Neural cell (in vitro differentiated cells): ENCODE results near the gene MGAT5. TPM values are rescaled to one million over a fixed set of nuclear protein-coding genes. Genes with fewer than 3 reads are reported as not detected.

Experiments used
- H2AFZ ChIP-seq: fragments of 200-600, 300-800 bp; sonication (generic), shearing (Covaris generic); 2 replicates; pipeline ENCODE4 v1.6.0; 2014; ENCODE audit warnings: low read depth, mild to moderate bottlenecking, antibody characterized with exemption, low read length, moderate library complexity
- H3F3A ChIP-seq: fragments of 200-600 bp; shearing (Covaris generic); 2 replicates; pipeline ENCODE4 v1.6.1; 2016; ENCODE audit warnings: mild to moderate bottlenecking, moderate library complexity, mixed read lengths, antibody characterized with exemption, low read length; ENCODE audit not compliant: insufficient read depth, poor library complexity, severe bottlenecking
- H3K27ac ChIP-seq: fragments of 200-600, 300-800 bp; sonication (generic), shearing (Covaris generic); 2 replicates; pipeline ENCODE4 v1.5.1; 2014; ENCODE audit warnings: mild to moderate bottlenecking, low read length, moderate library complexity
- H3K27me3 ChIP-seq: fragments of 300-800, 200-600 bp; sonication (generic), shearing (Covaris generic); 2 replicates; pipeline ENCODE4 v1.6.0; 2014; ENCODE audit warnings: mild to moderate bottlenecking, low read depth, low read length, moderate library complexity; ENCODE audit not compliant: insufficient read depth
- H3K36me3 ChIP-seq: fragments of 300-800, 200-600 bp; sonication (generic), shearing (Covaris generic); 2 replicates; pipeline ENCODE4 v1.5.1; 2014; ENCODE audit warnings: mild to moderate bottlenecking, antibody characterized with exemption, low read length, moderate library complexity; ENCODE audit not compliant: insufficient read depth
- H3K4me2 ChIP-seq: fragments of 300-800, 200-600 bp; sonication (generic), shearing (Covaris generic); 2 replicates; pipeline ENCODE4 v1.6.0; 2014; ENCODE audit warnings: mild to moderate bottlenecking, low read length
- H3K4me3 ChIP-seq: fragments of 300-800, 200-600 bp; sonication (generic), shearing (Covaris generic); 2 replicates; pipeline ENCODE4 v1.5.1; 2014; ENCODE audit warnings: mild to moderate bottlenecking, low read length, moderate library complexity
- H3K79me2 ChIP-seq: fragments of 200-600 bp; shearing (Covaris generic); replicated peaks from 2 replicates; pipeline ENCODE4 v1.6.0; 2014; ENCODE audit warnings: mild to moderate bottlenecking, low read length, moderate library complexity; ENCODE audit not compliant: insufficient read depth
- H3K9ac ChIP-seq: fragments of 300-800, 200-600 bp; sonication (generic), shearing (Covaris generic); 2 replicates; pipeline ENCODE4 v1.6.1; 2016; ENCODE audit warnings: mild to moderate bottlenecking, low read length, mixed read lengths
- H3K9me2 ChIP-seq: fragments of 200-600 bp; shearing (Covaris generic); 2 replicates; pipeline ENCODE4 v1.6.1; 2016; ENCODE audit warnings: mild to moderate bottlenecking, low read length, mixed read lengths; ENCODE audit not compliant: insufficient read depth
- H3K9me3 ChIP-seq: fragments of 200-600, 300-800 bp; sonication (generic), shearing (Covaris generic); 2 replicates; pipeline ENCODE4 v1.6.1; 2016; ENCODE audit warnings: mild to moderate bottlenecking, mixed run types, low read length, moderate library complexity, mixed read lengths
- H4K20me1 ChIP-seq: fragments of 200-600 bp; shearing (Covaris generic); 2 replicates; pipeline ENCODE4 v1.6.1; 2016; ENCODE audit warnings: mild to moderate bottlenecking, mixed run types; ENCODE audit not compliant: insufficient read depth
- CTCF ChIP-seq: fragments of 450-650 bp; IDR thresholded peaks from 2 replicates; pipeline ENCODE4 v1.5.1; 2014; ENCODE audit warnings: antibody characterized with exemption, mild to moderate bottlenecking, moderate library complexity; ENCODE audit not compliant: poor library complexity, severe bottlenecking
- EP300 ChIP-seq: fragments of 450-650 bp; conservative IDR thresholded peaks from 2 replicates; pipeline ENCODE4 v1.6.1; 2014; ENCODE audit warnings: antibody characterized with exemption, mild to moderate bottlenecking, moderate library complexity; ENCODE audit not compliant: poor library complexity, severe bottlenecking
- EZH2 ChIP-seq: fragments of 200-600, 300-800 bp; shearing (Covaris generic), sonication (generic); IDR thresholded peaks from 2 replicates; pipeline ENCODE4 v1.6.1; 2014; ENCODE audit warnings: antibody characterized with exemption, low read length, borderline replicate concordance, mild to moderate bottlenecking; ENCODE audit not compliant: insufficient read depth, poor library complexity, severe bottlenecking
- MXI1 ChIP-seq: fragments of 450-650 bp; conservative IDR thresholded peaks from 2 replicates; pipeline ENCODE4 v1.6.1; 2014; ENCODE audit warnings: antibody characterized with exemption, mild to moderate bottlenecking; ENCODE audit not compliant: poor library complexity, severe bottlenecking
- POLR2AphosphoS5 ChIP-seq: IDR thresholded peaks from 2 replicates; pipeline ENCODE4 v1.6.1; 2012
- RAD21 ChIP-seq: fragments of 450-650 bp; conservative IDR thresholded peaks from 2 replicates; pipeline ENCODE4 v1.6.1; 2014; ENCODE audit warnings: antibody characterized with exemption, mild to moderate bottlenecking, moderate library complexity
- REST ChIP-seq: IDR thresholded peaks from 2 replicates; pipeline ENCODE4 v1.6.1; 2012; ENCODE audit warnings: borderline replicate concordance
- SMC3 ChIP-seq: fragments of 450-650 bp; conservative IDR thresholded peaks from 2 replicates; pipeline ENCODE4 v1.6.1; 2014; ENCODE audit warnings: antibody characterized with exemption, mild to moderate bottlenecking, moderate library complexity; ENCODE audit not compliant: poor library complexity
- TAF1 ChIP-seq: IDR thresholded peaks from 2 replicates; pipeline ENCODE4 v1.6.1; 2012; ENCODE audit warnings: low read depth
- polyA plus RNA-seq: library from polyadenylated mRNA; depleted of rRNA; stranded (reverse); fragments of >200 nt; gene quantifications from 2 replicates; pipeline ENCODE4 v1.2.3, GENCODE V29; 2014

The MGAT5 gene
- polyA plus RNA-seq, 1 donor from 2014 or later: 40.9 TPM

- no peak overlapping the region for H3K4me3 ChIP-seq
- peaks cover 7% of the 10 kb centered on the region for H3K36me3 ChIP-seq
- TF ChIP-seq TAF1 (no peak), REST (no peak), EZH2 (no peak), EP300 (no peak), SMC3 (no peak), RAD21 (no peak), CTCF (no peak), POLR2AphosphoS5 (no peak), MXI1 (no peak)
- no peaks in the 10 kb centered on the region for H3K9me3 ChIP-seq
- H3K9me2 ChIP-seq: no peaks in the 10 kb centered on the region
- no peaks in the 10 kb centered on the region for H3K27me3 ChIP-seq
- H3K79me2 ChIP-seq: no peaks in the 10 kb centered on the region
- H3F3A ChIP-seq: no peaks in the 10 kb centered on the region
- H3K9ac ChIP-seq: no peak overlapping the region
- no peak overlapping the region for H3K27ac ChIP-seq
- H4K20me1 ChIP-seq: no peaks in the 10 kb centered on the region
- no peak overlapping the region for H3K4me2 ChIP-seq
- H2AFZ ChIP-seq: no peak overlapping the region
These were observed 71.1 kb downstream of the MGAT5 start for GRCh38 chr2:134324947-134325346.

- no peak overlapping the region for H3K4me2 ChIP-seq
These were observed 71.8 kb downstream of the MGAT5 start for GRCh38 chr2:134325696-134326095.

More at GRCh38 chr2:134325696-134326095, 71.8 kb downstream of the MGAT5 start:
- H2AFZ ChIP-seq: no peak overlapping the region
- H3K27me3 ChIP-seq: no peaks in the 10 kb centered on the region
- H3K9me2 ChIP-seq: no peaks in the 10 kb centered on the region
- H3K9ac ChIP-seq: no peak overlapping the region
- H3F3A ChIP-seq: no peaks in the 10 kb centered on the region
- H3K79me2 ChIP-seq: no peaks in the 10 kb centered on the region
- H3K4me3 ChIP-seq: no peak overlapping the region
- no peaks in the 10 kb centered on the region for H3K9me3 ChIP-seq
- peaks cover 7% of the 10 kb centered on the region for H3K36me3 ChIP-seq
- TF ChIP-seq RAD21 (no peak), REST (no peak), TAF1 (no peak), POLR2AphosphoS5 (no peak), MXI1 (no peak), SMC3 (no peak), CTCF (no peak), EP300 (no peak), EZH2 (no peak)
- H4K20me1 ChIP-seq: no peaks in the 10 kb centered on the region
- H3K27ac ChIP-seq: no peak overlapping the region
